ENCODE measurements around the gene MYO3B.

Gene MYO3B

GRCh38 chr2:170485254-170486026 is 307.5 kb downstream of the MYO3B start:
- DNase-seq, result no peak

- DNase-seq, result no peak
These were observed 308.8 kb downstream of the MYO3B start for GRCh38 chr2:170486730-170487129.

- no peak for DNase-seq
These were observed 310.9 kb downstream of the MYO3B start for GRCh38 chr2:170488807-170489206.

- DNase-seq, result no peak
These were observed 314.1 kb downstream of the MYO3B start for GRCh38 chr2:170492010-170492409.

GRCh38 chr2:170493426-170494097 is 315.6 kb downstream of the MYO3B start:
- DNase-seq, result no peak

- no peak for DNase-seq
These were observed 317.9 kb downstream of the MYO3B start for GRCh38 chr2:170495896-170496295.

- no peak for DNase-seq
These were observed 320.7 kb downstream of the MYO3B start for GRCh38 chr2:170498619-170499018.

GRCh38 chr2:170500104-170500503 is 322.2 kb downstream of the MYO3B start:
- DNase-seq, result no peak

GRCh38 chr2:170500770-170501169 is 322.8 kb downstream of the MYO3B start:
- DNase-seq, result no peak

- no peak for DNase-seq
These were observed 323.6 kb downstream of the MYO3B start for GRCh38 chr2:170501421-170502043.

- DNase-seq, result no peak
These were observed 324.6 kb downstream of the MYO3B start for GRCh38 chr2:170502361-170503130.

GRCh38 chr2:170503563-170503962 is 325.6 kb downstream of the MYO3B start:
- DNase-seq, result no peak

- no peak for DNase-seq
These were observed 326.2 kb downstream of the MYO3B start for GRCh38 chr2:170503971-170504809.

- DNase-seq, result no peak
These were observed 326.8 kb downstream of the MYO3B start for GRCh38 chr2:170504810-170505145.

- DNase-seq, result no peak
These were observed 327.8 kb downstream of the MYO3B start for GRCh38 chr2:170505631-170506275.

- DNase-seq, result peak; percentile 27
These were observed 331.7 kb downstream of the MYO3B start for GRCh38 chr2:170509452-170510193.

GRCh38 chr2:170512266-170512665 is 334.3 kb downstream of the MYO3B start:
- no peak for DNase-seq

- no peak for DNase-seq
These were observed 336.2 kb downstream of the MYO3B start for GRCh38 chr2:170514140-170514539.

- DNase-seq, result no peak
These were observed 339.6 kb downstream of the MYO3B start for GRCh38 chr2:170517538-170517937.

GRCh38 chr2:170518911-170519310 is 341.0 kb downstream of the MYO3B start:
- no peak for DNase-seq

- DNase-seq, result no peak
These were observed 343.4 kb downstream of the MYO3B start for GRCh38 chr2:170521299-170521698.

Measured in stimulated activated CD4-positive, alpha-beta T cell treated with anti-CD3 and anti-CD28 coated beads, Interleukin-1b, Interleukin-23, amount 100 ng/mL, for 48 hours (primary cell).